GM23338 (cell line): ENCODE results near the gene RAP1GAP2. TPM values are rescaled to one million over a fixed set of nuclear protein-coding genes. Genes with fewer than 3 reads are reported as not detected.

Experiments
- ATAC-seq: fragments of 200-7000 bp; cut with Tn5 transposase; 3 replicates; pipeline ENCODE4 v1.9.1; 2020
- DNase-seq: peaks from one replicate; pipeline ENCODE4 v3.0.0-alpha.2; 2015; ENCODE audit warnings: low spot score
- H2AFZ ChIP-seq: fragments of 200-600 bp; sonication (generic); 2 replicates; pipeline ENCODE4 v1.8.0; 2016; ENCODE audit warnings: antibody characterized with exemption, mild to moderate bottlenecking, moderate library complexity
- H3F3A ChIP-seq: fragments of 200-600 bp; sonication (generic); replicated peaks from 2 replicates; pipeline ENCODE4 v1.8.0; 2017; ENCODE audit warnings: antibody characterized with exemption, mixed run types, low read depth
- H3K27ac ChIP-seq: fragments of 200-600 bp; sonication (generic); 2 replicates; pipeline ENCODE4 v1.6.1; 2016; ENCODE audit warnings: low read depth
- H3K27me3 ChIP-seq: fragments of 200-600 bp; sonication (generic); 2 replicates; pipeline ENCODE4 v1.8.0; 2016; ENCODE audit warnings: mild to moderate bottlenecking, mixed run types, moderate library complexity; ENCODE audit not compliant: insufficient read depth
- H3K36me3 ChIP-seq: fragments of 200-600 bp; sonication (generic); 2 replicates; pipeline ENCODE4 v1.8.0; 2016; ENCODE audit warnings: mild to moderate bottlenecking; ENCODE audit not compliant: insufficient read depth
- H3K4me1 ChIP-seq: fragments of 200-600 bp; sonication (generic); 2 replicates; pipeline ENCODE4 v1.8.0; 2016; ENCODE audit warnings: mild to moderate bottlenecking, moderate library complexity; ENCODE audit not compliant: insufficient read depth
- H3K4me2 ChIP-seq: fragments of 200-600 bp; sonication (generic); 2 replicates; pipeline ENCODE4 v1.7.1; 2017; ENCODE audit warnings: mixed run types
- H3K4me3 ChIP-seq: fragments of 200-600 bp; sonication (generic); 2 replicates; pipeline ENCODE4 v1.6.1; 2016; ENCODE audit warnings: mixed run types
- H3K79me2 ChIP-seq: fragments of 200-600 bp; sonication (generic); replicated peaks from 2 replicates; pipeline ENCODE4 v1.8.0; 2017; ENCODE audit warnings: mild to moderate bottlenecking; ENCODE audit not compliant: insufficient read depth
- H3K9me2 ChIP-seq: fragments of 200-600 bp; sonication (generic); 2 replicates; pipeline ENCODE4 v1.8.0; 2017; ENCODE audit not compliant: insufficient read depth
- H4K20me1 ChIP-seq: fragments of 200-600 bp; sonication (generic); replicated peaks from 2 replicates; pipeline ENCODE4 v1.8.0; 2017; ENCODE audit warnings: mild to moderate bottlenecking; ENCODE audit not compliant: insufficient read depth
- H3K27ac Mint-ChIP-seq: 2 replicates; pipeline ENCODE4 v1.8.0; 2020; ENCODE audit warnings: inconsistent platforms, mild to moderate bottlenecking, moderate library complexity, mixed read lengths
- H3K27me3 Mint-ChIP-seq: 3 replicates; pipeline ENCODE4 v1.8.0; 2022; ENCODE audit warnings: low read depth, mild to moderate bottlenecking, moderate library complexity, mixed read lengths, inconsistent platforms; ENCODE audit not compliant: insufficient read depth, poor library complexity
- H3K36me3 Mint-ChIP-seq: 3 replicates; pipeline ENCODE4 v1.8.0; 2021; ENCODE audit warnings: low read depth, mild to moderate bottlenecking, inconsistent platforms, moderate library complexity, mixed read lengths
- H3K4me1 Mint-ChIP-seq: 3 replicates; pipeline ENCODE4 v1.8.0; 2020; ENCODE audit warnings: mild to moderate bottlenecking, inconsistent platforms, mixed read lengths
- H3K4me3 Mint-ChIP-seq: 3 replicates; pipeline ENCODE4 v1.8.0; 2021; ENCODE audit warnings: moderate library complexity, mild to moderate bottlenecking, inconsistent platforms, mixed read lengths
- H3K9me3 Mint-ChIP-seq: 3 replicates; pipeline ENCODE4 v1.8.0; 2020; ENCODE audit warnings: moderate library complexity, mild to moderate bottlenecking, inconsistent platforms, mixed read lengths
- CREB1 ChIP-seq: fragments of 250-450 bp; sonication (Bioruptor Pico); IDR thresholded peaks from 2 replicates; pipeline ENCODE4 v1.5.0; 2020; ENCODE audit warnings: low read depth, mild to moderate bottlenecking, moderate library complexity
- CTCF ChIP-seq, 2 experiments: fragments of 200-600 bp in 1 of 2; sonication (generic) in 1 of 2; conservative IDR thresholded peaks; 2 replicates each; pipeline versions ENCODE4 v1.5.1 to v1.6.1; 2016 to 2017; ENCODE audit warnings: antibody characterized with exemption in 2 of 2, low read depth in 2 of 2, mild to moderate bottlenecking in 2 of 2, moderate library complexity in 1 of 2
- ETS1 ChIP-seq: IDR thresholded peaks from 2 replicates; pipeline ENCODE4 v1.6.1; 2016; ENCODE audit warnings: antibody characterized with exemption
- JUNB ChIP-seq: IDR thresholded peaks from one replicate; pipeline ENCODE4 v1.6.1; 2016; ENCODE audit warnings: antibody characterized with exemption; ENCODE audit not compliant: unreplicated experiment
- NANOG ChIP-seq: IDR thresholded peaks from 2 replicates; pipeline ENCODE4 v1.6.1; 2016; ENCODE audit warnings: antibody characterized with exemption, borderline replicate concordance
- POLR2AphosphoS5 ChIP-seq: IDR thresholded peaks from 2 replicates; pipeline ENCODE4 v1.6.1; 2016; ENCODE audit warnings: antibody characterized with exemption, low read depth
- REST ChIP-seq: IDR thresholded peaks from one replicate; pipeline ENCODE4 v1.6.1; 2018; ENCODE audit warnings: antibody characterized with exemption; ENCODE audit not compliant: unreplicated experiment
- STAT1 ChIP-seq: IDR thresholded peaks from one replicate; pipeline ENCODE4 v1.6.1; 2016; ENCODE audit warnings: antibody characterized with exemption; ENCODE audit not compliant: unreplicated experiment
- ZNF331 ChIP-seq: fragments of 250-450 bp; sonication (Bioruptor Pico); IDR thresholded peaks from 2 replicates; pipeline ENCODE4 v1.5.0; 2020; ENCODE audit warnings: low read depth, mild to moderate bottlenecking, moderate library complexity
- polyA plus RNA-seq: library from polyadenylated mRNA; unstranded; fragments of >200 nt; fragmentation: Nextera tagmentation; extraction: Ambion mirVana; gene quantifications from 2 replicates; pipeline ENCODE4 v1.2.1, GENCODE V29; 2016
- total RNA-seq: library from RNA; depleted of rRNA; stranded (reverse); fragments of >200 nt; shearing (Covaris generic); gene quantifications from 2 replicates; pipeline ENCODE4 v1.2.3, GENCODE V29; 2014

RAP1GAP2 gene
- total and polyA plus RNA-seq, 2 experiments from 2014 or later = 17.8 to 46.1 TPM

GRCh38 chr17:2928294-2928890 lies 132.2 kb downstream of the RAP1GAP2 start:
- ATAC-seq (no peak), DNase-seq (no peak)
- Histone ChIP-seq H3K9me2 (no peaks in the 10 kb centered on the region), H3K36me3 (no peaks in the 10 kb centered on the region), H3K79me2 (peaks cover 53% of the 10 kb centered on the region), H3K4me1 (peaks cover 35% of the 10 kb centered on the region), H3K4me2 (no peak overlapping the region), H3K27ac (no peak overlapping the region), H4K20me1 (peaks cover 29% of the 10 kb centered on the region; the same call in 1 of the 2 replicates), H2AFZ (no peak overlapping the region), H3F3A (peaks cover 6% of the 10 kb centered on the region; the same call in 1 of the 2 replicates), H3K4me3 (no peak overlapping the region), H3K27me3 (no peaks in the 10 kb centered on the region)
- no peaks in the 10 kb centered on the region for H3K9me3 Mint-ChIP-seq
- H3K27me3 Mint-ChIP-seq = peaks cover 26% of the 10 kb centered on the region
- no peak overlapping the region for H3K27ac Mint-ChIP-seq
- TF ChIP-seq CREB1 (CRISPR knock-in tag) = no peak
- no peak for TF ChIP-seq NANOG
- TF ChIP-seq POLR2AphosphoS5 = no peak
- H3K36me3 Mint-ChIP-seq = peaks cover 14% of the 10 kb centered on the region
- H3K4me3 Mint-ChIP-seq = no peak overlapping the region
- H3K4me1 Mint-ChIP-seq = peaks cover 57% of the 10 kb centered on the region

GRCh38 chr17:2929881-2930533 lies 133.8 kb downstream of the RAP1GAP2 start:
- no peak overlapping the region for H3K27ac ChIP-seq
- Mint-ChIP-seq H3K36me3 (peaks cover 18% of the 10 kb centered on the region), H3K9me3 (no peaks in the 10 kb centered on the region), H3K4me1 (peaks cover 42% of the 10 kb centered on the region), H3K27me3 (peaks cover 26% of the 10 kb centered on the region), H3K4me3 (no peak overlapping the region; the same call in 1 of the 3 replicates), H3K27ac (no peak overlapping the region)
- DNase-seq (peak; percentile 87), ATAC-seq (peak; percentile 90)
- peaks cover 6% of the 10 kb centered on the region; the same call in 1 of the 2 replicates for H3F3A ChIP-seq
- H3K9me2 ChIP-seq = no peaks in the 10 kb centered on the region
- H3K79me2 ChIP-seq = peaks cover 38% of the 10 kb centered on the region
- peaks cover 24% of the 10 kb centered on the region for H3K4me1 ChIP-seq
- no peak overlapping the region for H3K4me3 ChIP-seq
- H2AFZ ChIP-seq = no peak overlapping the region
- H3K36me3 ChIP-seq = peaks cover 7% of the 10 kb centered on the region; the same call in 1 of the 2 replicates
- TF ChIP-seq ETS1 (no peak), CTCF (conservative IDR thresholded peaks at IDR 0.05; ENCODE audit: low read depth in 2 of 2) (peak; percentile 77 to 82), JUNB (no peak), ZNF331 (CRISPR knock-in tag) (no peak), CREB1 (CRISPR knock-in tag) (0 out of 2 replicates have a peak, but pooled peaks have one; percentile 22), REST (no peak), NANOG (no peak), STAT1 (no peak), POLR2AphosphoS5 (no peak)
- peaks cover 32% of the 10 kb centered on the region; the same call in 1 of the 2 replicates for H4K20me1 ChIP-seq
- H3K4me2 ChIP-seq = no peak overlapping the region
- no peaks in the 10 kb centered on the region for H3K27me3 ChIP-seq
